ENCODE results near the gene STAT3.
"Not testable (repeated sequence)": the region's sequence is repeated elsewhere in the genome, so short reads cannot be mapped to it uniquely, and the experiment has no call there.

Gene STAT3

DNA sequence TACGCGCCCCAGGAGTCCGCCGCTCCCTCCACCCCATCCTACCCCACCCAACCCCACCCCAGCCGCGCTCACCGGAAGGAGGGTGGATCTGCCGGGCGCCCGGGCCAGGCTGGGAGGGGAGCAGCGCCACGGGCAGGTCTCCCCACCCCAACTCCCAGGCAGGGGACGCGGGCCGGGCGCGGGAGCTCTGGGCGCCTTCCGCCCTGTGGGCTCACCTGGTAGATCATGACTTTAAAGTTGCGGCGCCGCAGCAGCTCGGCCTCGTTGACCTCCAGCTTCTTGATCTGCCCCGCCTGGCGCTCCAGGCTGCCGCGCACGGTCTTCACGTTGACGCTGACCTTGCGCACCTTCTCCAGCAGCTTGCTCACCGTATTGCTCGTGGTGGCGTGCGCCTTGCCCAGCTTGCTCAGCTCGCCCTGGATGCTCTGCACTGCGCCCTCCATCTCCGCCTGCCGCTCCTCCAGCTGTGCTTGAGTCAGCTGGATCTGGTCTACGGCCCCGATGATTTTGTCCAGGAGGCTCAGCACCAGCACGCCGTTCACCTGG, 34.2 kb upstream of the STAT3 start:
- Histone ChIP-seq H3K27me3 (ENCODE audit: insufficient read depth, low read depth) (peaks cover 5% of the 10 kb centered on the region; the same call in 1 of the 2 replicates), H2AFZ (ENCODE audit: low read depth) (no peak overlapping the region), H3K4me1 (ENCODE audit: low read depth, poor library complexity, severe bottlenecking) (no peaks in the 10 kb centered on the region), H3K4me3 (IDR thresholded peaks at IDR 0.05; ENCODE audit: insufficient read depth, low read depth, low read length) (no peak overlapping the region), H4K20me1 (ENCODE audit: insufficient read depth) (no peaks in the 10 kb centered on the region), H3K9ac (no peak overlapping the region), H3K79me2 (ENCODE audit: insufficient read depth, low read depth) (no peaks in the 10 kb centered on the region), H3K36me3 (ENCODE audit: insufficient read depth) (no peaks in the 10 kb centered on the region), H3K27ac (no peak overlapping the region), H3K4me2 (no peak overlapping the region)
- TF ChIP-seq, protein P1, sequence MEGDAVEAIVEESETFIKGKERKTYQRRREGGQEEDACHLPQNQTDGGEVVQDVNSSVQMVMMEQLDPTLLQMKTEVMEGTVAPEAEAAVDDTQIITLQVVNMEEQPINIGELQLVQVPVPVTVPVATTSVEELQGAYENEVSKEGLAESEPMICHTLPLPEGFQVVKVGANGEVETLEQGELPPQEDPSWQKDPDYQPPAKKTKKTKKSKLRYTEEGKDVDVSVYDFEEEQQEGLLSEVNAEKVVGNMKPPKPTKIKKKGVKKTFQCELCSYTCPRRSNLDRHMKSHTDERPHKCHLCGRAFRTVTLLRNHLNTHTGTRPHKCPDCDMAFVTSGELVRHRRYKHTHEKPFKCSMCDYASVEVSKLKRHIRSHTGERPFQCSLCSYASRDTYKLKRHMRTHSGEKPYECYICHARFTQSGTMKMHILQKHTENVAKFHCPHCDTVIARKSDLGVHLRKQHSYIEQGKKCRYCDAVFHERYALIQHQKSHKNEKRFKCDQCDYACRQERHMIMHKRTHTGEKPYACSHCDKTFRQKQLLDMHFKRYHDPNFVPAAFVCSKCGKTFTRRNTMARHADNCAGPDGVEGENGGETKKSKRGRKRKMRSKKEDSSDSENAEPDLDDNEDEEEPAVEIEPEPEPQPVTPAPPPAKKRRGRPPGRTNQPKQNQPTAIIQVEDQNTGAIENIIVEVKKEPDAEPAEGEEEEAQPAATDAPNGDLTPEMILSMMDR (conservative IDR thresholded peaks at IDR 0.05; ENCODE audit: low read depth, low read length), result no peak

- Histone ChIP-seq H4K20me1 (ENCODE audit: insufficient read depth) (no peaks in the 10 kb centered on the region), H3K4me3 (IDR thresholded peaks at IDR 0.05; ENCODE audit: insufficient read depth, low read depth, low read length) (no peak overlapping the region), H3K36me3 (ENCODE audit: insufficient read depth) (no peaks in the 10 kb centered on the region), H3K4me1 (ENCODE audit: low read depth, poor library complexity, severe bottlenecking) (no peaks in the 10 kb centered on the region), H3K4me2 (no peak overlapping the region), H3K79me2 (ENCODE audit: insufficient read depth, low read depth) (no peaks in the 10 kb centered on the region), H3K27me3 (ENCODE audit: insufficient read depth, low read depth) (peaks cover 5% of the 10 kb centered on the region; the same call in 1 of the 2 replicates), H3K27ac (no peak overlapping the region), H3K9ac (no peak overlapping the region), H2AFZ (ENCODE audit: low read depth) (no peak overlapping the region)
- TF ChIP-seq, protein P1 (conservative IDR thresholded peaks at IDR 0.05; ENCODE audit: low read depth, low read length), result no peak
Observed at GRCh38 chr17:42421507-42422338, 33.5 kb upstream of the STAT3 start.

- Histone ChIP-seq H3K9ac (no peak overlapping the region), H3K27me3 (ENCODE audit: insufficient read depth, low read depth) (peaks cover 5% of the 10 kb centered on the region; the same call in 1 of the 2 replicates), H3K4me2 (no peak overlapping the region), H4K20me1 (ENCODE audit: insufficient read depth) (no peaks in the 10 kb centered on the region), H3K4me1 (ENCODE audit: low read depth, poor library complexity, severe bottlenecking) (no peaks in the 10 kb centered on the region), H3K79me2 (ENCODE audit: insufficient read depth, low read depth) (no peaks in the 10 kb centered on the region), H3K27ac (no peak overlapping the region), H3K36me3 (ENCODE audit: insufficient read depth) (no peaks in the 10 kb centered on the region), H3K4me3 (IDR thresholded peaks at IDR 0.05; ENCODE audit: insufficient read depth, low read depth, low read length) (no peak overlapping the region), H2AFZ (ENCODE audit: low read depth) (no peak overlapping the region)
- TF ChIP-seq, protein P1 (conservative IDR thresholded peaks at IDR 0.05; ENCODE audit: low read depth, low read length), result no peak
Observed at GRCh38 chr17:42421136-42421506, 32.9 kb upstream of the STAT3 start.

GRCh38 chr17:42417981-42418380, 29.7 kb upstream of the STAT3 start:
- not testable (repeated sequence) for H4K20me1 ChIP-seq (ENCODE audit: insufficient read depth); H3K4me3 ChIP-seq (IDR thresholded peaks at IDR 0.05; ENCODE audit: insufficient read depth, low read depth, low read length); H3K9ac ChIP-seq; H3K4me2 ChIP-seq; H3K36me3 ChIP-seq (ENCODE audit: insufficient read depth); H3K27ac ChIP-seq; H3K79me2 ChIP-seq (ENCODE audit: insufficient read depth, low read depth); H2AFZ ChIP-seq (ENCODE audit: low read depth); H3K4me1 ChIP-seq (ENCODE audit: low read depth, poor library complexity, severe bottlenecking); H3K27me3 ChIP-seq (ENCODE audit: insufficient read depth, low read depth)
